Smooth muscle cell (in vitro differentiated cells): ENCODE data around the gene LYZL2. TPM values are rescaled to one million over a fixed set of nuclear protein-coding genes. Genes with fewer than 3 reads are reported as not detected.
"Not testable (repeated sequence)": the region's sequence is repeated elsewhere in the genome, so short reads cannot be mapped to it uniquely, and the experiment has no call there.

Source experiments
- DNase-seq: peaks from one replicate; lab custom pipeline; 2025; ENCODE audit not compliant: unreplicated experiment; lab: John Stamatoyannopoulos, UW
- H2AFZ ChIP-seq: fragments of 200-600 bp; sonication (generic); 2 replicates; pipeline ENCODE4 v1.6.0; 2016; ENCODE audit warnings: antibody characterized with exemption, low read depth, mild to moderate bottlenecking
- H3F3A ChIP-seq: fragments of 200-600 bp; sonication (generic); 2 replicates; pipeline ENCODE4 v1.6.0; 2017; ENCODE audit warnings: antibody characterized with exemption, low read depth
- H3K27ac ChIP-seq: fragments of 200-600 bp; sonication (generic); 2 replicates; pipeline ENCODE4 v1.5.1; 2016; ENCODE audit warnings: low read depth, mild to moderate bottlenecking
- H3K27me3 ChIP-seq: fragments of 200-600 bp; sonication (generic); 2 replicates; pipeline ENCODE4 v1.6.1; 2016; ENCODE audit warnings: low read depth, mild to moderate bottlenecking
- H3K36me3 ChIP-seq: fragments of 200-600 bp; sonication (generic); 2 replicates; pipeline ENCODE4 v1.5.1; 2016; ENCODE audit warnings: low read depth
- H3K4me1 ChIP-seq: fragments of 200-600 bp; sonication (generic); 2 replicates; pipeline ENCODE4 v1.5.1; 2016; ENCODE audit warnings: low read depth
- H3K4me2 ChIP-seq: fragments of 200-600 bp; sonication (generic); 2 replicates; pipeline ENCODE4 v1.6.0; 2016; ENCODE audit warnings: mild to moderate bottlenecking
- H3K4me3 ChIP-seq: fragments of 200-600 bp; sonication (generic); 2 replicates; pipeline ENCODE4 v1.5.1; 2016; ENCODE audit warnings: mild to moderate bottlenecking
- H3K79me2 ChIP-seq: fragments of 200-600 bp; sonication (generic); 2 replicates; pipeline ENCODE4 v1.6.0; 2016; ENCODE audit warnings: low read depth, mild to moderate bottlenecking
- H3K9ac ChIP-seq: fragments of 200-600 bp; sonication (generic); 2 replicates; pipeline ENCODE4 v1.6.0; 2016; ENCODE audit warnings: low read depth
- H3K9me3 ChIP-seq: fragments of 200-600 bp; sonication (generic); replicated peaks from 2 replicates; pipeline ENCODE4 v1.5.1; 2016; ENCODE audit warnings: low read depth
- H4K20me1 ChIP-seq: fragments of 200-600 bp; sonication (generic); 2 replicates; pipeline ENCODE4 v1.6.0; 2016; ENCODE audit warnings: low read depth
- WGBS: methylation state at CpG from one replicate; pipeline ENCODE4 v1.1.7; 2016; ENCODE audit warnings: low lambda C conversion rate; 5-methylcytosine and 5-hydroxymethylcytosine counted together
- polyA plus RNA-seq: library from polyadenylated mRNA; unstranded; fragments of >200 nt; fragmentation: Nextera tagmentation; extraction: Ambion mirVana; gene quantifications from 2 replicates; pipeline ENCODE4 v1.2.1, GENCODE V29; 2016
- total RNA-seq: library from RNA; depleted of rRNA; stranded (reverse); fragments of >200 nt; gene quantifications from 2 replicates; pipeline ENCODE4 v1.2.3, GENCODE V29; 2014
- TF ChIP-seq, protein P1 (sequence below): fragments of 200-600 bp; sonication (generic); IDR thresholded peaks from 2 replicates; pipeline ENCODE4 v1.5.1; 2017; ENCODE audit warnings: borderline replicate concordance, mild to moderate bottlenecking, antibody characterized with exemption; ENCODE audit not compliant: insufficient read depth, poor library complexity, severe bottlenecking

Gene LYZL2
- total and polyA plus RNA-seq, 2 experiments from 2014 or later, result not detected

DNA sequence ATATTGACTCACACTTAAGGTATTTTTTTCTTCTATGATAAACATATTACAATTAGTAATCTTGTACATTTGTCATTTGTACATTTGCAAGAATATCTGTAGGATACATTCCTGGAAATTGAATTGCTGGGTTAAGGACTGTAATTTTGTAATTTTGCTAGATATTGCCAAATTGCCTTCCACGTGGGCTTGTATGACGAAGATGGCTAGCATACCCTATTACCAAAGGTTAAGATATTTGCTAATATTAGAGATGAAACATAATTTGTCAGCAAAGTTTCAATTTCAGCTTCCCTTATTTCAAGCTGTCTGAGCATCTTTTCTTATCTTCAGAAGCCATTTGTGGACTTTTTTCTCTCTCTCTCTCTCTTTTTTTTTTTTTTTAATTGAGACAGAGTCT, 1.0 kb upstream of the LYZL2 start:
- TF ChIP-seq, protein P1, sequence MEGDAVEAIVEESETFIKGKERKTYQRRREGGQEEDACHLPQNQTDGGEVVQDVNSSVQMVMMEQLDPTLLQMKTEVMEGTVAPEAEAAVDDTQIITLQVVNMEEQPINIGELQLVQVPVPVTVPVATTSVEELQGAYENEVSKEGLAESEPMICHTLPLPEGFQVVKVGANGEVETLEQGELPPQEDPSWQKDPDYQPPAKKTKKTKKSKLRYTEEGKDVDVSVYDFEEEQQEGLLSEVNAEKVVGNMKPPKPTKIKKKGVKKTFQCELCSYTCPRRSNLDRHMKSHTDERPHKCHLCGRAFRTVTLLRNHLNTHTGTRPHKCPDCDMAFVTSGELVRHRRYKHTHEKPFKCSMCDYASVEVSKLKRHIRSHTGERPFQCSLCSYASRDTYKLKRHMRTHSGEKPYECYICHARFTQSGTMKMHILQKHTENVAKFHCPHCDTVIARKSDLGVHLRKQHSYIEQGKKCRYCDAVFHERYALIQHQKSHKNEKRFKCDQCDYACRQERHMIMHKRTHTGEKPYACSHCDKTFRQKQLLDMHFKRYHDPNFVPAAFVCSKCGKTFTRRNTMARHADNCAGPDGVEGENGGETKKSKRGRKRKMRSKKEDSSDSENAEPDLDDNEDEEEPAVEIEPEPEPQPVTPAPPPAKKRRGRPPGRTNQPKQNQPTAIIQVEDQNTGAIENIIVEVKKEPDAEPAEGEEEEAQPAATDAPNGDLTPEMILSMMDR, result no peak
- Histone ChIP-seq H3K9me3 (no peaks in the 10 kb centered on the region), H3K79me2 (no peaks in the 10 kb centered on the region), H3K4me2 (no peak overlapping the region), H3K36me3 (no peaks in the 10 kb centered on the region), H3K4me3 (no peak overlapping the region), H3K9ac (no peak overlapping the region), H2AFZ (no peak overlapping the region), H3K27me3 (no peaks in the 10 kb centered on the region), H3F3A (no peaks in the 10 kb centered on the region), H4K20me1 (no peaks in the 10 kb centered on the region), H3K4me1 (no peaks in the 10 kb centered on the region), H3K27ac (no peak overlapping the region)
- DNase-seq, result no peak
- 79% methylated on average over 2 of the region's 2 CpGs for WGBS

- H3K27ac ChIP-seq, H3F3A ChIP-seq, H3K36me3 ChIP-seq, DNase-seq, H3K79me2 ChIP-seq, H3K4me3 ChIP-seq, H4K20me1 ChIP-seq, H3K4me2 ChIP-seq, H2AFZ ChIP-seq, H3K9me3 ChIP-seq, H3K27me3 ChIP-seq, H3K9ac ChIP-seq, H3K4me1 ChIP-seq: not testable (repeated sequence)
- 92% methylated on average over 7 of the region's 7 CpGs for WGBS
Measured at GRCh38 chr10:30628576-30628975, 977 bp downstream of the LYZL2 start.

DNA sequence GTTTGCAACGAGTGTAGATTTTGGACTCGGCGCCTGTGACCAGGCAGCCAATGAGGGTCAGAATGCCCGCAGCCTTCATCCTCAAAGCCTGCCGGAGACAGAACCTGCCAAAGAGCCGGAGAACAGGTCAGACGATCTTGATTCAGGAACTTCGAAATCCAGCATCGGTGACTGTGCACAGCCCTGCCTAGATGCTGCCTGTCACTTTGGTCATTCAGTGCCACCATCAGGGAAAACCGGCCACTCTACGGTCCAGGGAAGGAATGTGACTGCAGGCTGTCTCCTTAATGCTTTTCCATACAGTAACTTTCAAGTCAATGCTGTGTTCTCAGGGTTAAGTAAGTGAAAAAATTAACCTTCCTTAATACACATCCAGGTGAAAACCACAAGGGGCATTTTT, 2.7 kb downstream of the LYZL2 start:
- H2AFZ ChIP-seq, H3K79me2 ChIP-seq, H3K9ac ChIP-seq, H3F3A ChIP-seq, H3K4me3 ChIP-seq, H3K9me3 ChIP-seq, H3K4me2 ChIP-seq, H3K36me3 ChIP-seq, H3K4me1 ChIP-seq, DNase-seq, H3K27me3 ChIP-seq, H3K27ac ChIP-seq, H4K20me1 ChIP-seq: not testable (repeated sequence)
- 85% methylated on average over 11 of the region's 11 CpGs for WGBS

GRCh38 chr10:30626196-30626595, 3.4 kb downstream of the LYZL2 start:
- not testable (repeated sequence) for H2AFZ ChIP-seq, H3K36me3 ChIP-seq, H3K9me3 ChIP-seq, H3K27ac ChIP-seq, H3K4me2 ChIP-seq, H3F3A ChIP-seq, H3K27me3 ChIP-seq, H4K20me1 ChIP-seq, H3K4me3 ChIP-seq, H3K9ac ChIP-seq, H3K79me2 ChIP-seq, H3K4me1 ChIP-seq, DNase-seq
- WGBS, result 94% methylated on average over 7 of the region's 7 CpGs

- H3K27me3 ChIP-seq, result no peaks in the 10 kb centered on the region
- H3K36me3 ChIP-seq, result no peaks in the 10 kb centered on the region
- no peaks in the 10 kb centered on the region for H3F3A ChIP-seq
- H3K9ac ChIP-seq, result no peak overlapping the region
- no peak overlapping the region for H3K4me2 ChIP-seq
- H3K4me3 ChIP-seq, result no peak overlapping the region
- H3K9me3 ChIP-seq, result no peaks in the 10 kb centered on the region
- H3K79me2 ChIP-seq, result no peaks in the 10 kb centered on the region
- no peak for DNase-seq
- no peak overlapping the region for H3K27ac ChIP-seq
- no peaks in the 10 kb centered on the region for H4K20me1 ChIP-seq
- TF ChIP-seq, protein P1, result no peak
- 88% methylated on average over 3 of the region's 3 CpGs for WGBS
- no peaks in the 10 kb centered on the region for H3K4me1 ChIP-seq
- H2AFZ ChIP-seq, result no peak overlapping the region
Measured at GRCh38 chr10:30625080-30625479, 4.5 kb downstream of the LYZL2 start.
